ENCODE results near the gene SMDT1. TPM values are rescaled to one million over a fixed set of nuclear protein-coding genes. Genes with fewer than 3 reads are reported as not detected.

The SMDT1 gene
- total and polyA plus RNA-seq, 8 donors: 50.9 to 119 (median 58.1) TPM

GRCh38 chr22:42041784-42042183 is 37.7 kb upstream of the SMDT1 start:
- DNase-seq (no peak), ATAC-seq (no peak), FAIRE-seq (no peak)
- Histone ChIP-seq H3K36me3 (no peaks in the 10 kb centered on the region), H3K27ac (no peak overlapping the region), H3K9me3 (no peaks in the 10 kb centered on the region), H3K4me1 (no peaks in the 10 kb centered on the region), H3K4me3 (no peak overlapping the region), H3K27me3 (no peaks in the 10 kb centered on the region)
- intact Hi-C loops (cut with DNase I): no loop called here
- no peak for TF ChIP-seq CTCF (IDR thresholded peaks at IDR 0.05)

- H3K27ac ChIP-seq: no peak overlapping the region
- no peaks in the 10 kb centered on the region for H3K36me3 ChIP-seq
- H3K4me3 ChIP-seq: no peak overlapping the region
- intact Hi-C loops (cut with DNase I): no loop called here
- no peaks in the 10 kb centered on the region for H3K27me3 ChIP-seq
- no peak for ATAC-seq
- H3K4me1 ChIP-seq: no peaks in the 10 kb centered on the region
- DNase-seq: no peak
- WGBS, 2 donors: 68 to 77% methylated on average over 2 of the region's 2 CpGs
- TF ChIP-seq CTCF (IDR thresholded peaks at IDR 0.05): no peak
- FAIRE-seq: no peak
- no peaks in the 10 kb centered on the region for H3K9me3 ChIP-seq
Observed at GRCh38 chr22:42050641-42051180, 28.8 kb upstream of the SMDT1 start.

GRCh38 chr22:42052765-42053164 is 26.7 kb upstream of the SMDT1 start:
- FAIRE-seq (no peak), DNase-seq (no peak), ATAC-seq (no peak)
- Histone ChIP-seq H3K4me3 (no peak overlapping the region), H3K27ac (no peak overlapping the region), H3K36me3 (no peaks in the 10 kb centered on the region), H3K4me1 (no peaks in the 10 kb centered on the region), H3K9me3 (no peaks in the 10 kb centered on the region), H3K27me3 (no peaks in the 10 kb centered on the region)
- 81% methylated on average over 3 of the region's 3 CpGs for WGBS, 2 donors
- intact Hi-C loops (cut with DNase I): no loop called here
- TF ChIP-seq CTCF (IDR thresholded peaks at IDR 0.05): no peak

- DNase-seq: no peak
- ATAC-seq: no peak
- Histone ChIP-seq H3K36me3 (peaks cover 0 to 1% (median 0%) of the 10 kb centered on the region in 3 donors), H3K4me1 (no peaks in the 10 kb centered on the region), H3K4me3 (no peak overlapping the region), H3K27me3 (no peaks in the 10 kb centered on the region), H3K9me3 (no peaks in the 10 kb centered on the region), H3K27ac (no peak overlapping the region)
- FAIRE-seq: no peak
- 90 to 96% methylated on average over 1 of the region's 1 CpG for WGBS, 2 donors
- no peak for TF ChIP-seq CTCF (IDR thresholded peaks at IDR 0.05)
- intact Hi-C loops (cut with DNase I): no loop called here
Observed at GRCh38 chr22:42056757-42057511, 22.6 kb upstream of the SMDT1 start.

GRCh38 chr22:42060489-42060888 is 19.0 kb upstream of the SMDT1 start:
- no peaks in the 10 kb centered on the region for H3K9me3 ChIP-seq
- intact Hi-C loops (cut with DNase I): no loop called here
- 93 to 100% methylated on average over 5 of the region's 5 CpGs for WGBS, 2 donors
- H3K27me3 ChIP-seq: no peaks in the 10 kb centered on the region
- FAIRE-seq (no peak), ATAC-seq (no peak), DNase-seq (peak in 2 of 6 donors; percentile 18 to 21)
- no peak overlapping the region for H3K27ac ChIP-seq
- peaks cover 0 to 7% (median 0%) of the 10 kb centered on the region in 3 donors for H3K36me3 ChIP-seq
- H3K4me3 ChIP-seq: no peak overlapping the region
- H3K4me1 ChIP-seq: no peaks in the 10 kb centered on the region
- TF ChIP-seq CTCF (IDR thresholded peaks at IDR 0.05): no peak
